ENCODE results near the gene ANKRD33B. TPM values are rescaled to one million over a fixed set of nuclear protein-coding genes. Genes with fewer than 3 reads are reported as not detected.

The ANKRD33B gene
- total RNA-seq, 3 donors from 2014 or later: 3.3 to 5.3 (median 3.8) TPM

DNA sequence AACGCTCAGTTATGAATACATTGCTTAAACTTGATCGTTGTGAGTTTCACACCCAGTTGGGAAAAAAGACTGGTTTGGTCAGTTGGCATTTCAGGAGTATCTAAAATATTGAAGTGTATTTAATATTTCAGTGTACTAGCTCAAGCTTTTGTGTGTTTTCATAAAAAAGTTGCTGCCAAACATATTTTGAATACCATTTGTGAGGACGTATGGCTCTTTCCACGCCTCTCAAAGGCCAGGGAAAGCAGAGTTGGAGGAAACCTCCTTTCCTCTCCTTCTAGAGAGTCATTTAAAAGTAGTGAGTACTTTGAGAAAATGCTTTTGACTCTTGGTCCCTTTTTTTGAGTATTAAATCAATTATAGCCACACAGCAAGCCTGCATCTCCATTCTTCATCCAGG lies 43.2 kb upstream of the ANKRD33B start:
- Histone ChIP-seq H3K27ac (no peak overlapping the region), H3K4me3 (no peak overlapping the region), H3K4me1 (no peaks in the 10 kb centered on the region), H3K36me3 (no peaks in the 10 kb centered on the region), H3K9me3 (no peaks in the 10 kb centered on the region), H3K27me3 (no peaks in the 10 kb centered on the region)
- TF ChIP-seq POLR2AphosphoS5 (IDR thresholded peaks at IDR 0.05) (no peak), POLR2A (IDR thresholded peaks at IDR 0.05) (no peak)
- TF ChIP-seq, protein P1, sequence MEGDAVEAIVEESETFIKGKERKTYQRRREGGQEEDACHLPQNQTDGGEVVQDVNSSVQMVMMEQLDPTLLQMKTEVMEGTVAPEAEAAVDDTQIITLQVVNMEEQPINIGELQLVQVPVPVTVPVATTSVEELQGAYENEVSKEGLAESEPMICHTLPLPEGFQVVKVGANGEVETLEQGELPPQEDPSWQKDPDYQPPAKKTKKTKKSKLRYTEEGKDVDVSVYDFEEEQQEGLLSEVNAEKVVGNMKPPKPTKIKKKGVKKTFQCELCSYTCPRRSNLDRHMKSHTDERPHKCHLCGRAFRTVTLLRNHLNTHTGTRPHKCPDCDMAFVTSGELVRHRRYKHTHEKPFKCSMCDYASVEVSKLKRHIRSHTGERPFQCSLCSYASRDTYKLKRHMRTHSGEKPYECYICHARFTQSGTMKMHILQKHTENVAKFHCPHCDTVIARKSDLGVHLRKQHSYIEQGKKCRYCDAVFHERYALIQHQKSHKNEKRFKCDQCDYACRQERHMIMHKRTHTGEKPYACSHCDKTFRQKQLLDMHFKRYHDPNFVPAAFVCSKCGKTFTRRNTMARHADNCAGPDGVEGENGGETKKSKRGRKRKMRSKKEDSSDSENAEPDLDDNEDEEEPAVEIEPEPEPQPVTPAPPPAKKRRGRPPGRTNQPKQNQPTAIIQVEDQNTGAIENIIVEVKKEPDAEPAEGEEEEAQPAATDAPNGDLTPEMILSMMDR (IDR thresholded peaks at IDR 0.05): no peak
- intact Hi-C loops (cut with DNase I; ENCODE audit: low total_unique reads): no loop called here
- no peak for DNase-seq (ENCODE audit: low spot score in 2 of 2)

DNA sequence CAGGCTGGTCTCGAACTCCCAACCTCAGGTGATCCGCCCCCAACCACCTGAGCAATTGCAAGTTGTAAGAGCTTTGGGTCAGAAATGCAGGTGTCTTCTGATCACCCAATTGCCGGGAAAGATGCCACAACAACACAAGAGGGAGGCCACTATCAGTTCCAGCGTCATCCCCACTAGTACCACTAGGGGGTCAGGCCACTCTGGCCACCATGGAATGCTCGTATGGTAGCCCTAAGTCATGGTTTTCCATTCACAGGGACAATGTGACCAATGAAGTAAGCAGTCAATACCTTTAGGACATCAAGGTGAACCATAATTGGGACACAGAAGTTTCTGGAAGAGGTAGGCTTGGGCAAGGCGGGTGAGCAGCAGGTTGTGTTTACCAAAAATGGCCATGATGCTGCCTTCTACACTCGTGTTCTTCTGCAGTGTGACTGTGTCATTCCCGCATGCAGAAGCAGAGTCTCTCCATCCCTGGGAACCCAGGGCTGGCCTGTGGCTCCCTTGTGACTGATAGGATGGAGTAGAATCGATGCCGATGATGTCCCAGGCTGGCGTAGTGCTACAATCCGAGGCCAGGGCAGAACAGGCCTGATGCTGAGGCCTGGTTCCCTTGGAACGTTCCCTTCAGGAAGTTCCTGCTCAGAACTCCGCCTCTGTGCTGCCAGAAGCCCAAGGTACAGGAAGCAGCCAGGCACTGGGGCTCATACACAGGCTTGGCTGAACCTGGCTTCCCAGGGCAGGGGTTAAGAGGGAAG lies 42.2 kb upstream of the ANKRD33B start:
- H3K4me3 ChIP-seq: no peak overlapping the region
- TF ChIP-seq, protein P1 (IDR thresholded peaks at IDR 0.05): no peak
- TF ChIP-seq POLR2AphosphoS5 (IDR thresholded peaks at IDR 0.05): no peak
- no peak for TF ChIP-seq POLR2A (IDR thresholded peaks at IDR 0.05)
- H3K27me3 ChIP-seq: no peaks in the 10 kb centered on the region
- H3K27ac ChIP-seq: no peak overlapping the region
- DNase-seq (ENCODE audit: low spot score in 2 of 2): no peak
- intact Hi-C loops (cut with DNase I; ENCODE audit: low total_unique reads): no loop called here
- H3K4me1 ChIP-seq: no peaks in the 10 kb centered on the region
- H3K9me3 ChIP-seq: no peaks in the 10 kb centered on the region
- no peaks in the 10 kb centered on the region for H3K36me3 ChIP-seq

DNA sequence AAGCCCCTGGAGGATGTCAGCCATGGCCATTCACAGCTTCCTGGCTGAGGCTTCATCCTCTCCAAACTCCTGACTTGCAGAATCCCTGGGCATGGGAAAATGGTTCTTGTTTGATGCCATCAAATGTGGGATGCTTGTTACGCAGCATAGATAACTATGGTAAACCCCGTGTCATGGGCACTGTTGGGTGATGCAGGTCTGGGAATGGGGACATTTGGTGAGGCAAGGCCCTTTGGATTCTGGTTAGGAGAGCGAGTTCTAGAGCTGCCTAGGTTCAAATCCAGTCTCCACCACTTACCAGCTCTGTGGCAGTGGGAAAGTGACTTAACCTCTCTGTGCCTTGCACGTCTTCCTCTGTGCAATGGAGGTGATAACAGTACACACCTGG lies 41.7 kb upstream of the ANKRD33B start:
- no peak for TF ChIP-seq POLR2AphosphoS5 (IDR thresholded peaks at IDR 0.05)
- no peak for TF ChIP-seq POLR2A (IDR thresholded peaks at IDR 0.05)
- TF ChIP-seq, protein P1 (IDR thresholded peaks at IDR 0.05): no peak
- no peak overlapping the region for H3K27ac ChIP-seq
- H3K4me3 ChIP-seq: no peak overlapping the region
- H3K9me3 ChIP-seq: no peaks in the 10 kb centered on the region
- no peaks in the 10 kb centered on the region for H3K36me3 ChIP-seq
- intact Hi-C loops (cut with DNase I; ENCODE audit: low total_unique reads): no loop called here
- no peaks in the 10 kb centered on the region for H3K27me3 ChIP-seq
- no peak for DNase-seq (ENCODE audit: low spot score in 2 of 2)
- no peaks in the 10 kb centered on the region for H3K4me1 ChIP-seq

DNA sequence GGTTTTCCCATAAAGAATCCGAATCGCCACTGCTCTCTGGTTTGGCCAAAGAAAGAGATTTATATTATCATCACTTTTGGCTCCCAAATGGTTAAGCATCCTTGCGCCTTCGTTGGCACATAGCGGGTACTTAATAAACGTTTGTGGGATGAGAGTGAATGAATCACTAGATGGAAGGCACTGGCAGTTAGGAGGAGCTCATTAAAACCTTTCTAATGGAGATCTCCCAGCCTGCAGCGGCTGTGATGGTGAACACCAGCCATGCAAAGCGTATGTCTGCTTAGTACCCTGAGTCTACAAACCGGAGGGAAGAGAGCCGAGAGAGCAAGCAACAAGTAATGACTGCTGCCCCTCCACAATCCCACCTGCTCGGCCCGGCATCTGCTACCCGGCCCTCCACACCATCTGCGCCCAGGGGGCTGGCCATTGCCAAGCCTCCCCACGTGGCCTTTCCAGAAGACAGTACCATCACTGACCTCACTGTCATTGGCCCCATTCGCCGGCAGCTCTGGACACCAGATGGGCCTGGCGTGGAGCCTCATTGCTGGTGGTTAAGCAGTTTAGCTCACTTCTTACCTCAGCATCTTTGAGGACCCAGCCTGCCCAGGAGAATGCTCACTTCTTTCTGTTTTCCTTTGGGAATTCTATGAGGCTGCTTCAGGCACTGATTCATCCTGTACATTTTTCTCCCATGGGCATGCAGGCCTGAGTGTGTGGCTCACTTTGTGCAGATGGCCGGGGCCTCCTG lies 39.3 kb upstream of the ANKRD33B start:
- H3K4me1 ChIP-seq: no peaks in the 10 kb centered on the region
- TF ChIP-seq, protein P1 (IDR thresholded peaks at IDR 0.05): no peak
- TF ChIP-seq POLR2AphosphoS5 (IDR thresholded peaks at IDR 0.05) (no peak), POLR2A (IDR thresholded peaks at IDR 0.05) (no peak)
- intact Hi-C loops (cut with DNase I; ENCODE audit: low total_unique reads): no loop called here
- H3K27me3 ChIP-seq: no peaks in the 10 kb centered on the region
- H3K36me3 ChIP-seq: no peaks in the 10 kb centered on the region
- no peak for DNase-seq (ENCODE audit: low spot score in 2 of 2)
- no peak overlapping the region for H3K27ac ChIP-seq
- H3K4me3 ChIP-seq: no peak overlapping the region
- H3K9me3 ChIP-seq: no peaks in the 10 kb centered on the region

DNA sequence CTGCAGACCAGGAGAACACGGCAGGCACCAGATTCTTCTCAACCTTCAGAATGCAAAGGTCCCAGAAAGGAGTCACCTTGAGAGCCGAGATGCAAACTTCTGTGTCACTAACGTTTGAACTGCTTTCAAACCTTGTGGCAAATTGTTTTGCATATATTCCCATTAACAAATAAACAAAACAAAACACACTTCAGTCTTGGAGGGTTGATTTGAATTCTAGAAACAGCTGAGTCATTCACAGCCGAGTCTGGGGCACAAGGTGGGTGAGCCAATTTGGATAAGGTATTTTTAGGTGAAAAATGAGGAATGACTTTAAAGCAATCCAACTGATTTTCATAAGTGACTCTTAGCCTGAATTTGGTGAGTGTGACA lies 38.8 kb upstream of the ANKRD33B start:
- Histone ChIP-seq H3K4me3 (no peak overlapping the region), H3K4me1 (no peaks in the 10 kb centered on the region)
- intact Hi-C loops (cut with DNase I; ENCODE audit: low total_unique reads): no loop called here

More for the DNA sequence above, 38.8 kb upstream of the ANKRD33B start:
- Histone ChIP-seq H3K9me3 (no peaks in the 10 kb centered on the region), H3K27ac (no peak overlapping the region), H3K36me3 (no peaks in the 10 kb centered on the region), H3K27me3 (no peaks in the 10 kb centered on the region)
- DNase-seq (ENCODE audit: low spot score in 2 of 2): no peak
- TF ChIP-seq POLR2AphosphoS5 (IDR thresholded peaks at IDR 0.05): no peak
- no peak for TF ChIP-seq POLR2A (IDR thresholded peaks at IDR 0.05)
- TF ChIP-seq, protein P1 (IDR thresholded peaks at IDR 0.05): no peak

Data from breast epithelium (tissue), 4 donors.